Heart right ventricle (tissue), 16 donors: ENCODE measurements around the gene GPR37. TPM values are rescaled to one million over a fixed set of nuclear protein-coding genes. Genes with fewer than 3 reads are reported as not detected.
A peak's percentile ranks its signal among the peaks of the same experiment; 100 is the strongest.

Experiments used
- ATAC-seq, 8 donors: fragments of 200-7000 bp; cut with Tn5 transposase; one replicate each; pipeline ENCODE4 v1.9.1; 2020; ENCODE audit warnings: mild to moderate bottlenecking in 8 of 8, moderate library complexity in 8 of 8, moderate number of reproducible peaks in 1 of 8
- DNase-seq, 2 donors: peaks; one replicate each; pipeline ENCODE4 v3.0.0-alpha.2; 2020
- H3K27ac ChIP-seq, 10 donors: fragments of 200-600 bp; sonication (generic) in 2 of 10; one replicate each; pipeline versions ENCODE4 v1.5.0 to v1.8.0; 2020 to 2022; ENCODE audit warnings: mild to moderate bottlenecking in 3 of 10
- H3K27me3 ChIP-seq, 7 donors: fragments of 200-600 bp; one replicate each; pipeline ENCODE4 v1.8.0; 2021 to 2022; ENCODE audit warnings: mild to moderate bottlenecking in 2 of 7
- H3K36me3 ChIP-seq, 9 donors: fragments of 200-600 bp; sonication (generic) in 1 of 9; one replicate each; pipeline versions ENCODE4 v1.5.0 to v1.8.0; 2020 to 2022; ENCODE audit warnings: mild to moderate bottlenecking in 2 of 9
- H3K4me1 ChIP-seq, 9 donors: fragments of 200-600 bp; sonication (generic) in 1 of 9; one replicate each; pipeline versions ENCODE4 v1.5.0 to v1.8.0; 2020 to 2022; ENCODE audit warnings: mild to moderate bottlenecking in 4 of 9
- H3K4me3 ChIP-seq, 10 donors: fragments of 200-600 bp; sonication (generic) in 2 of 10; one replicate each; pipeline versions ENCODE4 v1.5.0 to v1.8.0; 2020 to 2022; ENCODE audit warnings: mild to moderate bottlenecking in 7 of 10, moderate library complexity in 2 of 10
- H3K9me3 ChIP-seq, 11 donors: fragments of 200-600 bp in 10 of 11; sonication (generic) in 2 of 11; one replicate each; pipeline versions ENCODE4 v1.5.0 to v1.8.0; 2013 to 2022; ENCODE audit warnings: mild to moderate bottlenecking in 2 of 11, control low read depth in 1 of 11, moderate library complexity in 1 of 11
- WGBS, 2 donors: extraction: QIAGEN DNeasy Blood & Tissue Kit; methylation state at CpG; one replicate each; pipeline ENCODE4 v1.1.7; 2013; ENCODE audit warnings: inconsistent platforms in 1 of 2; 5-methylcytosine and 5-hydroxymethylcytosine counted together
- intact Hi-C, 10 donors: fragments of 100-400 bp; cut with DNase I; formaldehyde crosslinking; loops; one replicate each; pipeline versions ENCODE4 v1.11.1 to v1.14.2; 2022
- polyA plus RNA-seq, 2 donors: library from polyadenylated mRNA; stranded (reverse); fragments of 200-250 nt; gene quantifications; one replicate each; pipeline ENCODE4 v1.2.3, GENCODE V29; 2013
- total RNA-seq, 10 donors: library from RNA; stranded (reverse); fragmentation: NEBNext Ultra II Directional in 3 of 10; extraction: Animal tissue kit (Norgen Biotek cat#: 25700) in 3 of 10; gene quantifications; one replicate each; pipeline versions ENCODE4 v1.2.1 to v1.2.4, GENCODE V29; 2021 to 2023
- TF ChIP-seq, protein P1 (sequence below), 9 donors: fragments of 200-600 bp; sonication (generic) in 2 of 9; IDR thresholded peaks; one replicate each; pipeline versions ENCODE4 v1.5.0 to v1.8.0; 2021 to 2022; ENCODE audit warnings: antibody characterized with exemption in 9 of 9, mild to moderate bottlenecking in 5 of 9, moderate library complexity in 1 of 9
- donor health status: Arrhythmogenic right ventricular cardiomyopathy.
- donor health status: ischemic (EF 13 %, LVEDD 7.1; RV severe dilation, severe dysfunction).
- donor health status: healthy with polysubstance abuse.
- donor health status: DM: no; HTN: yes; CAD: no.
- donor health status: DM: no; HTN: no; CAD: no.
- donor health status: ischemic (EF 25% LVEDD 6.9; RV normal size, moderate dysfunction).
- donor health status: ischemic (EF 25% LVEDD 5.7; RV mildly dilated, moderate dysfunction).
- donor health status: healthy.
- donor health status: DM: yes; HTN: yes; CAD: no.
- donor health status: Ischemic cardiomyopathy.
- donor health status: ischemic (EF 35%, LVEDD 5.7; RV mildly dilated, moderate dysfunction).
- donor health status: nonischemic (EF 11% LVEDD 7.7; RV severe dilation, severe dysfunction).
- donor health status: DM: yes; HTN: yes; CAD: no.
- donor health status: PGD.
- donor health status: ischemic (EF 29% LVEDD 5.4; RV normal size, mild dysfunction).
- donor health status: nonischemic (EF 23%, LVEDD 6.1; RV moderate dilation, normal function).

Gene GPR37
- total and polyA plus RNA-seq, 12 donors = 0.04 to 0.15 (median 0.09) TPM; not detected in 9

DNA sequence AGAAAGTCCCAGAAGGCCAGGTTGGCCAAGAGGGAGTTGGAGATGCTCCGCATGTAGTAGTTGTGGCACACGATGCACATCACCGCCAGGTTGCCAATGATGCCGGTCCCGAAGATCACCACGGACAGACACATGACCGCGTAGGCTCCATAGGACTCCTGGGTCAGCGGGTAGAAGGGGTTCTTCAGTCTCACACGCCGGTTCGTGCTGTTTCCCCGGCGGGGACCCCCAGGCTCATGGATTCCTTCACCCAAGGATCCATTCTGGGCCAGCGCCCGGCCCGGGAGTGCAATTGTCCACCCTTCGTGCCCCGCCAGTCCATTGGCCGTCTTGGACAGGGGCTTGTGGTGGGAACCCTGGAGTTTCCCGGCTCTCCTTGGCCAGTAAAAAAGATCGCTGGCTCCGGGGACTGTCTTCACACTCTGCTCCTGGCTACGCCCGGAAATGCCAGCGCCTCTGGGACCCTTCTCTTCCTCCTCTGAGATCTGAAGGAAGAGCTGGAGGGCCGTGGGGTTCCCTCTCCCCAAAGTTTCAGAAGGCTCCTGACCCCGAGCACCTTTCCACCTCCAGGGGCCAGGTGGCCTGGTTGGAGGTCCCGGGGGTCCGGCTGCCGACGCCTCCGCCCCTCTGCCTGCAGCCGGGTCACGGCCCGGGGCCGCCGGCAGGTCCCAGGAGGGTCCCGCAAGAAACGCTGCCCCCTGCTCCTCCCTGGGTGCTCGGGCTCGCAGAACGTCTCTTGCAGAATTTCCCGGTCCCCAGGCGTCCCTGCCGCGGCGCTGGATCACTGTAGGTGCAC lies 1.3 kb downstream of the GPR37 start:
- Histone ChIP-seq H3K36me3 (no peaks in the 10 kb centered on the region), H3K27me3 (peaks cover 14 to 72% (median 57%) of the 10 kb centered on the region in 7 donors), H3K9me3 (no peaks in the 10 kb centered on the region), H3K27ac (no peak overlapping the region), H3K4me1 (peaks cover 0 to 21% (median 15%) of the 10 kb centered on the region in 9 donors), H3K4me3 (peak overlapping the region in 9 of 10 donors; percentile 1 to 57 (median 49))
- DNase-seq (no peak), ATAC-seq (no peak)
- TF ChIP-seq, protein P1, sequence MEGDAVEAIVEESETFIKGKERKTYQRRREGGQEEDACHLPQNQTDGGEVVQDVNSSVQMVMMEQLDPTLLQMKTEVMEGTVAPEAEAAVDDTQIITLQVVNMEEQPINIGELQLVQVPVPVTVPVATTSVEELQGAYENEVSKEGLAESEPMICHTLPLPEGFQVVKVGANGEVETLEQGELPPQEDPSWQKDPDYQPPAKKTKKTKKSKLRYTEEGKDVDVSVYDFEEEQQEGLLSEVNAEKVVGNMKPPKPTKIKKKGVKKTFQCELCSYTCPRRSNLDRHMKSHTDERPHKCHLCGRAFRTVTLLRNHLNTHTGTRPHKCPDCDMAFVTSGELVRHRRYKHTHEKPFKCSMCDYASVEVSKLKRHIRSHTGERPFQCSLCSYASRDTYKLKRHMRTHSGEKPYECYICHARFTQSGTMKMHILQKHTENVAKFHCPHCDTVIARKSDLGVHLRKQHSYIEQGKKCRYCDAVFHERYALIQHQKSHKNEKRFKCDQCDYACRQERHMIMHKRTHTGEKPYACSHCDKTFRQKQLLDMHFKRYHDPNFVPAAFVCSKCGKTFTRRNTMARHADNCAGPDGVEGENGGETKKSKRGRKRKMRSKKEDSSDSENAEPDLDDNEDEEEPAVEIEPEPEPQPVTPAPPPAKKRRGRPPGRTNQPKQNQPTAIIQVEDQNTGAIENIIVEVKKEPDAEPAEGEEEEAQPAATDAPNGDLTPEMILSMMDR (IDR thresholded peaks at IDR 0.05) = no peak
- WGBS, 2 donors = 5 to 6% methylated on average over 48 of the region's 48 CpGs
- intact Hi-C loops = loop anchor here in 1 of 10 donors (10.0 kb wide), 1 partner anchor 1911 kb away; no protein-coding TSS in a partner anchor

DNA sequence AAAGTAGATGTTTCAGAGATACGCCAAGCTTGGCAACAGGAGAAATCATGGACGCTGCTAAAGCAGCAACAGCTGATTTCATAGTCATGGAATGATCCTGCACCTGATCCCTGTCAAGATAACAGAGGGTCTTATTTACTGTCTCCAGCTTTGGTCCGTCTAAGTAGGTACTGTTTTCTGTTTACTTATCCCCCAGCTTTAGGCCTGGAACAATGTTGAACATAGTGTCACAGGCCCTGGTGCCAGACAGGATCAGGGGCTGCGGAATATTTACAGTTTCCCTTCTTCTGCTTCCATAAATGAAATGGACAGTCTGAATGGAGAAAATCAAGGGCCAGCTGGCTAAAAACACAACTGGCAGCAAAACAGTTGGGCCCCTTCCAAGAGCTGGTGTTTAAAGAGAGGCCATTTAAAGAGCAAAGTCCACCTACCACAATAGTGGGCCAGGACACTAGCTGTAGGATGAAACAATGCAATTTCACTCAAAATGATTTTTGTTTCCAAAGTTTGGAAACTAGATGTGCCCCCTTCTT lies 2.9 kb downstream of the GPR37 start:
- Histone ChIP-seq H3K9me3 (no peaks in the 10 kb centered on the region), H3K4me1 (peaks cover 0 to 21% (median 15%) of the 10 kb centered on the region in 9 donors), H3K27ac (no peak overlapping the region), H3K36me3 (no peaks in the 10 kb centered on the region), H3K27me3 (peaks cover 14 to 71% (median 57%) of the 10 kb centered on the region in 7 donors), H3K4me3 (no peak overlapping the region)
- no peak for DNase-seq
- TF ChIP-seq, protein P1 (IDR thresholded peaks at IDR 0.05) = no peak
- intact Hi-C loops = loop anchor here in 1 of 10 donors (10.0 kb wide), 1 partner anchor 1912 kb away; no protein-coding TSS in a partner anchor
- no peak for ATAC-seq
- WGBS, 2 donors = 61 to 64% methylated on average over 4 of the region's 4 CpGs

- peaks cover 14 to 56% (median 48%) of the 10 kb centered on the region in 7 donors for H3K27me3 ChIP-seq
- WGBS, 2 donors = 77 to 88% methylated on average over 2 of the region's 2 CpGs
- H3K4me3 ChIP-seq = no peak overlapping the region
- DNase-seq (no peak), ATAC-seq (no peak)
- H3K4me1 ChIP-seq = peaks cover 0 to 21% (median 15%) of the 10 kb centered on the region in 9 donors
- no peak overlapping the region for H3K27ac ChIP-seq
- no peaks in the 10 kb centered on the region for H3K36me3 ChIP-seq
- intact Hi-C loops = loop anchor here in 1 of 10 donors (10.0 kb wide), 1 partner anchor 1914 kb away; no protein-coding TSS in a partner anchor
- TF ChIP-seq, protein P1 (IDR thresholded peaks at IDR 0.05) = no peak
- H3K9me3 ChIP-seq = no peaks in the 10 kb centered on the region
These were observed 4.4 kb downstream of the GPR37 start for GRCh38 chr7:124761164-124761715.

- H3K36me3 ChIP-seq = no peaks in the 10 kb centered on the region
- intact Hi-C loops = no loop called here
- H3K4me3 ChIP-seq = no peak overlapping the region
- H3K4me1 ChIP-seq = no peaks in the 10 kb centered on the region
- TF ChIP-seq, protein P1 (IDR thresholded peaks at IDR 0.05) = no peak
- no peak overlapping the region for H3K27ac ChIP-seq
- DNase-seq (no peak), ATAC-seq (no peak)
- no peaks in the 10 kb centered on the region for H3K9me3 ChIP-seq
- peaks cover 0 to 27% (median 20%) of the 10 kb centered on the region in 7 donors for H3K27me3 ChIP-seq
- WGBS, 2 donors = 74 to 85% methylated on average over 2 of the region's 2 CpGs
These were observed 7.3 kb downstream of the GPR37 start for GRCh38 chr7:124758327-124758726.
